ENCODE measurements around the gene MYRFL.

MYRFL gene

DNA sequence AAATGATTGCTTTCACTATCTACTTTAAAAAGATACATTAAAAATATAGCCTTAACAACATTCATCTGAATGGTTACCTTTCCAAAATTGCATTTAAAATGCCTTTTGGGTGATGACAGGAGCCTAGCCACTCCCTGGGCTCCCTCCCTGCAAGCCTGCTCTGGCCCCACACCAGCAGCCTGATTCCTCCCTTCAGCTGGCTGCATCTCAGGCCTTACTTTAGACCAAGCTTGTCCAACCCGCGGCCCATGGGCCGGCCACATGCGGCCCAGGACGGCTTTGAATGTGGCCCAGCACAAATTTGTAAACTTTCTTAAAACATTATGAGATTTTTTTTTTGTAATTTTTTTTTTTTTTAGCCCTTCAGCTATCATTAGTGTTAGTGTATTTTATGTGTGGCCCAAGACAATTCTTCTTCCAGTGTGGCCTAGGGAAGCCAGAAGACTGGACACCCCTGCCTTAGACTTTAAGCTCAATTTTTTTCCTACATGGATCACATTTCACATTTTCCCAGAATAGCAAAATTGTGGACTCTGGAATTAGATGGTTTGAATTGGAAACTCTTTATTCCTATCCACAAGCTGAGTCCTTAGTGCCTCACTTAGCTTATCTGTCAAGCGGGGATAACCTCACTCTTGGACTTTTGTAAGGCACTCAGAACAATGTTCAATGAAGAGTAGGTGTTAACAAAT is 124.4 kb downstream of the MYRFL start:
- H3K4me1 ChIP-seq (ENCODE audit: control insufficient read depth, insufficient read depth, low read length): no peaks in the 10 kb centered on the region
- H3K9ac ChIP-seq (ENCODE audit: low read length): no peak overlapping the region
- H3K27me3 ChIP-seq (ENCODE audit: control insufficient read depth, insufficient read depth, low read length): no peaks in the 10 kb centered on the region
- H3K4me3 ChIP-seq (ENCODE audit: low read length): no peak overlapping the region
- H3K36me3 ChIP-seq (ENCODE audit: control insufficient read depth, insufficient read depth, low read length): no peaks in the 10 kb centered on the region
- no peak overlapping the region for H3K27ac ChIP-seq (ENCODE audit: low read depth, low read length)

- H3K4me3 ChIP-seq (ENCODE audit: low read length): no peak overlapping the region
- no peaks in the 10 kb centered on the region for H3K36me3 ChIP-seq (ENCODE audit: control insufficient read depth, insufficient read depth, low read length)
- no peaks in the 10 kb centered on the region for H3K27me3 ChIP-seq (ENCODE audit: control insufficient read depth, insufficient read depth, low read length)
- H3K9ac ChIP-seq (ENCODE audit: low read length): no peak overlapping the region
- H3K4me1 ChIP-seq (ENCODE audit: control insufficient read depth, insufficient read depth, low read length): no peaks in the 10 kb centered on the region
- no peak overlapping the region for H3K27ac ChIP-seq (ENCODE audit: low read depth, low read length)
Measured at GRCh38 chr12:69951108-69951507, 126.1 kb downstream of the MYRFL start.

DNA sequence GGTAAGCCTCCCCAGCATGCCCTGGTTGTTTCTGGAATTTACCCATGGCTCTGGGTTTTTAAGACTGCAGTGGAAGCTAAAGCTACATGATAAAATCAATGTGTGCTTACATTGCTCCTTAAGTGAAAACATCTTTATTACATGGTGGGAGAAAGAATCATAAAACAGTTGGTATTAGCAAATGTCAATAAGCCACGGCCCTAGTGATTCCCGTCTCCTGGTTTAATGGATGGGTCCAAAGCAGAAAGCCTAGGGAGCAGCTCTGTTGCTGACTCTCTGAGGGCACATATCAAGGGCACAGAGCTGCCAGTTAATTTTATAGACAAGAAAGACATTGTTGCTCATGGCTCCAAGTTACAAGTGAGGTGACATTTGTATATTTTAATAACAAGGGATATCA is 127.9 kb downstream of the MYRFL start:
- Histone ChIP-seq H3K27me3 (ENCODE audit: control insufficient read depth, insufficient read depth, low read length) (no peaks in the 10 kb centered on the region), H3K27ac (ENCODE audit: low read depth, low read length) (no peak overlapping the region), H3K4me1 (ENCODE audit: control insufficient read depth, insufficient read depth, low read length) (no peaks in the 10 kb centered on the region), H3K36me3 (ENCODE audit: control insufficient read depth, insufficient read depth, low read length) (no peaks in the 10 kb centered on the region), H3K9ac (ENCODE audit: low read length) (no peak overlapping the region), H3K4me3 (ENCODE audit: low read length) (no peak overlapping the region)

- H3K4me1 ChIP-seq (ENCODE audit: control insufficient read depth, insufficient read depth, low read length): no peaks in the 10 kb centered on the region
- H3K27me3 ChIP-seq (ENCODE audit: control insufficient read depth, insufficient read depth, low read length): no peaks in the 10 kb centered on the region
- H3K9ac ChIP-seq (ENCODE audit: low read length): no peak overlapping the region
- no peak overlapping the region for H3K27ac ChIP-seq (ENCODE audit: low read depth, low read length)
- no peaks in the 10 kb centered on the region for H3K36me3 ChIP-seq (ENCODE audit: control insufficient read depth, insufficient read depth, low read length)
- no peak overlapping the region for H3K4me3 ChIP-seq (ENCODE audit: low read length)
Measured at GRCh38 chr12:69961246-69961645, 136.2 kb downstream of the MYRFL start.

- no peak overlapping the region for H3K4me3 ChIP-seq (ENCODE audit: low read length)
- H3K36me3 ChIP-seq (ENCODE audit: control insufficient read depth, insufficient read depth, low read length): no peaks in the 10 kb centered on the region
- H3K9ac ChIP-seq (ENCODE audit: low read length): no peak overlapping the region
- H3K27ac ChIP-seq (ENCODE audit: low read depth, low read length): no peak overlapping the region
- no peaks in the 10 kb centered on the region for H3K4me1 ChIP-seq (ENCODE audit: control insufficient read depth, insufficient read depth, low read length)
- no peaks in the 10 kb centered on the region for H3K27me3 ChIP-seq (ENCODE audit: control insufficient read depth, insufficient read depth, low read length)
Measured at GRCh38 chr12:69966409-69966808, 141.4 kb downstream of the MYRFL start.

DNA sequence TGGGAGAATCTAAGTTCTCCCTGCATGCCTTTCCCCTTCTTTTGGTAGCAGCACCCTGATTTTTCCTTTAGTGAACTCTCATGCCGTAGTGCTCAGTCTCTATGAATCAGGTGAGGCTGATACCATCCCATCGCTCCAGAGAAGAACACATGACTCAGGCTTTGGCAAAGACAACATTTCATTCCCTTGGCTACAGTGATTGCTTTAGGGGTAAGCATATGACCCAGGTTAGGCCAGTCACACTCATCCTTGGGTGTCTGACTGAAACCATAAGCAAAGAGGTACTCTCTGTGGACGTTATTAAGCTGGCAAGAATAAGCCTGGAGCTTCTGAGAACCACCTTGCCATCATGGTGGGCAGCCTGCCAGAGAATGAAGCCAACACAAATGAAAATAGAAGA is 141.8 kb downstream of the MYRFL start:
- Histone ChIP-seq H3K4me1 (ENCODE audit: control insufficient read depth, insufficient read depth, low read length) (no peaks in the 10 kb centered on the region), H3K27me3 (ENCODE audit: control insufficient read depth, insufficient read depth, low read length) (no peaks in the 10 kb centered on the region), H3K27ac (ENCODE audit: low read depth, low read length) (no peak overlapping the region), H3K36me3 (ENCODE audit: control insufficient read depth, insufficient read depth, low read length) (no peaks in the 10 kb centered on the region), H3K4me3 (ENCODE audit: low read length) (no peak overlapping the region), H3K9ac (ENCODE audit: low read length) (no peak overlapping the region)

- H3K27me3 ChIP-seq (ENCODE audit: control insufficient read depth, insufficient read depth, low read length): no peaks in the 10 kb centered on the region
- H3K4me3 ChIP-seq (ENCODE audit: low read length): no peak overlapping the region
- no peak overlapping the region for H3K27ac ChIP-seq (ENCODE audit: low read depth, low read length)
- no peak overlapping the region for H3K9ac ChIP-seq (ENCODE audit: low read length)
- no peaks in the 10 kb centered on the region for H3K4me1 ChIP-seq (ENCODE audit: control insufficient read depth, insufficient read depth, low read length)
- H3K36me3 ChIP-seq (ENCODE audit: control insufficient read depth, insufficient read depth, low read length): no peaks in the 10 kb centered on the region
Measured at GRCh38 chr12:69969011-69969410, 144.0 kb downstream of the MYRFL start.

DNA sequence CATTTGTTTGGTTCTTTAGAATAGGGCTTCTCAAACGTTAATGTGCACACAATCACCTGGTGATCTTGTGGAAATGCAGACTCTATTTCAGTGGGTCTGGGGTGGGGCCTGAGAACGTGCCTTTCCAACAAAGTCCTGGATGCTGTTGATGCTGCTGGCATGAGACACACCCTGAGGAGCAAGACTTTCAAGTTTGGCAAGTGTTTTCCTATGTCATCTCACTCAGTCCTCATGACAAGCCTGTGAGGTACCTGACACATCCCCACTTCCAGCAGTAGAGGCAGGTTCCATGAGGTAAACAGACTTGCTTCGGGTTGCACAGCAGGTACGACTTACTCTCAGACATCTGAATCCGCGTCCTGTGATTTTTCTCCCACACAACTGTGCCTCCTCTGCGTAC is 147.1 kb downstream of the MYRFL start:
- no peaks in the 10 kb centered on the region for H3K36me3 ChIP-seq (ENCODE audit: control insufficient read depth, insufficient read depth, low read length)
- no peaks in the 10 kb centered on the region for H3K4me1 ChIP-seq (ENCODE audit: control insufficient read depth, insufficient read depth, low read length)
- no peak overlapping the region for H3K27ac ChIP-seq (ENCODE audit: low read depth, low read length)
- H3K4me3 ChIP-seq (ENCODE audit: low read length): no peak overlapping the region
- no peak overlapping the region for H3K9ac ChIP-seq (ENCODE audit: low read length)
- H3K27me3 ChIP-seq (ENCODE audit: control insufficient read depth, insufficient read depth, low read length): no peaks in the 10 kb centered on the region

- H3K4me3 ChIP-seq (ENCODE audit: low read length): no peak overlapping the region
- no peaks in the 10 kb centered on the region for H3K4me1 ChIP-seq (ENCODE audit: control insufficient read depth, insufficient read depth, low read length)
- H3K27me3 ChIP-seq (ENCODE audit: control insufficient read depth, insufficient read depth, low read length): no peaks in the 10 kb centered on the region
- no peaks in the 10 kb centered on the region for H3K36me3 ChIP-seq (ENCODE audit: control insufficient read depth, insufficient read depth, low read length)
- H3K27ac ChIP-seq (ENCODE audit: low read depth, low read length): no peak overlapping the region
- no peak overlapping the region for H3K9ac ChIP-seq (ENCODE audit: low read length)
Measured at GRCh38 chr12:69978020-69978419, 153.0 kb downstream of the MYRFL start.

DNA sequence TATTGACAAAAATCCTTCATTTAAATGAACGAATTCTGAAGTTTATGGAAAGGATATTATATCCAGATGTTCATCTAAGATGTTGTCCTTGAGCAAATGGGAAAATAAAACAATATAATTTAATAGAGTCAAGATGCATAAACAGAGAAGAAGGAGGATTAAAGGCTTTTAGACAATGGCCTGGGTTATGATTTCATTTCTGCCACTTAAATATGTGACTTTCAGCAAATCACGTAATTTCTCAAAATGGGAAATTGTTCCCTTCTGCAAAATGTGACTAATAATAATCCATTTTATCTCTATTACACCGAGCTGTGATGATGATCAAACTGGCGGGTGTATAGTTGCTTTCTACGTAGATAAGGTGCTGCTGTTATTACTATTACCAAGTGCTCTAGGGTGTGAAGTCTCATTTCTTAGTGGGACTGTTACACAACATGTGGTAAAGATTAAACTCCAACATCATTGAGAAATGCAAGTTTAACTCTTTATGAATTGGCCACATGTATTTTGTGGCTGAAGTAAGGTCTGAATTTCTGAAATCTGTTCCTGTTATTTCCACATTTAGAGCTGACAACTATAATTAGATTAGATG is 157.0 kb downstream of the MYRFL start:
- H3K4me1 ChIP-seq (ENCODE audit: control insufficient read depth, insufficient read depth, low read length): no peaks in the 10 kb centered on the region
- H3K27me3 ChIP-seq (ENCODE audit: control insufficient read depth, insufficient read depth, low read length): no peaks in the 10 kb centered on the region
- H3K27ac ChIP-seq (ENCODE audit: low read depth, low read length): no peak overlapping the region

GRCh38 chr12:69984241-69984640 is 159.2 kb downstream of the MYRFL start:
- Histone ChIP-seq H3K27me3 (ENCODE audit: control insufficient read depth, insufficient read depth, low read length) (no peaks in the 10 kb centered on the region), H3K36me3 (ENCODE audit: control insufficient read depth, insufficient read depth, low read length) (no peaks in the 10 kb centered on the region), H3K9ac (ENCODE audit: low read length) (no peak overlapping the region), H3K27ac (ENCODE audit: low read depth, low read length) (no peak overlapping the region), H3K4me3 (ENCODE audit: low read length) (no peak overlapping the region), H3K4me1 (ENCODE audit: control insufficient read depth, insufficient read depth, low read length) (peaks cover 3% of the 10 kb centered on the region)

More for the DNA sequence above, 157.0 kb downstream of the MYRFL start:
- no peak overlapping the region for H3K9ac ChIP-seq (ENCODE audit: low read length)
- H3K4me3 ChIP-seq (ENCODE audit: low read length): no peak overlapping the region
- H3K36me3 ChIP-seq (ENCODE audit: control insufficient read depth, insufficient read depth, low read length): no peaks in the 10 kb centered on the region

DNA sequence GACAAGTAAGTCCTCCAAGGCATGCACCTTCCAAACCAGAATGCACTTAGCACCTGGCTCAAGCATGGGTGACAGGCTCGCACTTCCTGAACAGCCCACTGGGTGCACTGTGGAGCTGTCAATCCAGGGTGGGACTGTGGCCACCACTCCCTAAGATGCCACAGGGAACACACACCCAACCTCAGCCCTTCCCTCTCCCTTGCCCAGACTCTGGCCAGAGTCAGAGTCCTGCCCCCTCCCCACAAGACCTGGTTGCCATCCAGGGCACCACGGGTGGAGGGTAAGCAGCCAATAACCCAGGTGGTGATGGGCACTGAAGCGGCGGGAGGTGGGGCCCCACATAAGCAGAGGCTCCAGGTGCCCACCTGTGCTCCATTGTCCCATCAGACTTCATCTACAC is 160.6 kb downstream of the MYRFL start:
- Histone ChIP-seq H3K4me1 (ENCODE audit: control insufficient read depth, insufficient read depth, low read length) (peaks cover 3% of the 10 kb centered on the region), H3K4me3 (ENCODE audit: low read length) (no peak overlapping the region), H3K27ac (ENCODE audit: low read depth, low read length) (no peak overlapping the region)

DNA sequence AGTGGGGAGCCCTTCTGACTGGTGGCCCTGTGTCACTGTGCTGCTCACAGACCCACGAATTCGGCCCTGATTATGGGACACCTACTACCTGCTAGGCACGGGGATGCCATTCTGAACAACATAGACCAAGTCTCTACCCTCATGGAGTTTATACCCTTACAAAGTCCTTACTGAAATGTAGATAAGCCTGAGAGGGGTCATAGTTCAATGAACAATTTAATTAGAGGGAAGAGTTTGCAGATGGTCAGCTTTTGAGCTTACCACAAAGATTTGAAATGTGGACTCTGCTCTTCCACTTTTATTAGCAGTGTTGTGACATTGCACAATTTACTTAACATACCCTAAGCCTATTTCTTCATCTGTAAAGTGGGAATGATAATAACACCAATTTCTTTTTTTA is 161.1 kb downstream of the MYRFL start:
- Histone ChIP-seq H3K4me1 (ENCODE audit: control insufficient read depth, insufficient read depth, low read length) (peaks cover 3% of the 10 kb centered on the region), H3K36me3 (ENCODE audit: control insufficient read depth, insufficient read depth, low read length) (no peaks in the 10 kb centered on the region), H3K27me3 (ENCODE audit: control insufficient read depth, insufficient read depth, low read length) (no peaks in the 10 kb centered on the region), H3K27ac (ENCODE audit: low read depth, low read length) (no peak overlapping the region), H3K4me3 (ENCODE audit: low read length) (no peak overlapping the region), H3K9ac (ENCODE audit: low read length) (no peak overlapping the region)

More for the DNA sequence above, 160.6 kb downstream of the MYRFL start:
- Histone ChIP-seq H3K9ac (ENCODE audit: low read length) (no peak overlapping the region), H3K27me3 (ENCODE audit: control insufficient read depth, insufficient read depth, low read length) (no peaks in the 10 kb centered on the region), H3K36me3 (ENCODE audit: control insufficient read depth, insufficient read depth, low read length) (no peaks in the 10 kb centered on the region)
